HG03439 (cell line): ENCODE data around the gene PKNOX2.

Experiments
- ATAC-seq: cut with Tn5 transposase; IDR thresholded peaks from one replicate; pipeline ENCODE4 v1.9.1; 2021; ENCODE audit warnings: mild to moderate bottlenecking, moderate library complexity; ENCODE audit not compliant: unreplicated experiment

The PKNOX2 gene

DNA sequence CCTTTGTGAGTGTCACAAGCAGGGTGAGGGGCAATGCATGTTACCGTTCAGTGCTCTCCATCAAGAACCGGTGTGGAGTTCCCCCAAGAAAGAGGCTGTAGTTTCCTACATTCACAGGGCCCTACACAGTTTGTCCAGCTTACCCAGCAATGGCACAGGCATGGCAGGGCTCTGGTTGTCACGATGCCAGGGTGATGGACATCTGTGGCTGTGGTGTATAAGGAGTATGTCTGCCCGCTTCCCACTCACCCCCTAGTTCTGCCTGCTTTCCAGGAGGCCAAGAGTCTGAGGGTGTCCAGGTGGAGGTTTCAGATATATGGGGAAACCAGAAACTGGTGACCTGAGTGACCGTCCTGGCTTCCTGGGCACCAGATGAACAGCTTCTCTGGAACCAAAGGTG is 116.1 kb downstream of the PKNOX2 start:
- ATAC-seq, result no peak

DNA sequence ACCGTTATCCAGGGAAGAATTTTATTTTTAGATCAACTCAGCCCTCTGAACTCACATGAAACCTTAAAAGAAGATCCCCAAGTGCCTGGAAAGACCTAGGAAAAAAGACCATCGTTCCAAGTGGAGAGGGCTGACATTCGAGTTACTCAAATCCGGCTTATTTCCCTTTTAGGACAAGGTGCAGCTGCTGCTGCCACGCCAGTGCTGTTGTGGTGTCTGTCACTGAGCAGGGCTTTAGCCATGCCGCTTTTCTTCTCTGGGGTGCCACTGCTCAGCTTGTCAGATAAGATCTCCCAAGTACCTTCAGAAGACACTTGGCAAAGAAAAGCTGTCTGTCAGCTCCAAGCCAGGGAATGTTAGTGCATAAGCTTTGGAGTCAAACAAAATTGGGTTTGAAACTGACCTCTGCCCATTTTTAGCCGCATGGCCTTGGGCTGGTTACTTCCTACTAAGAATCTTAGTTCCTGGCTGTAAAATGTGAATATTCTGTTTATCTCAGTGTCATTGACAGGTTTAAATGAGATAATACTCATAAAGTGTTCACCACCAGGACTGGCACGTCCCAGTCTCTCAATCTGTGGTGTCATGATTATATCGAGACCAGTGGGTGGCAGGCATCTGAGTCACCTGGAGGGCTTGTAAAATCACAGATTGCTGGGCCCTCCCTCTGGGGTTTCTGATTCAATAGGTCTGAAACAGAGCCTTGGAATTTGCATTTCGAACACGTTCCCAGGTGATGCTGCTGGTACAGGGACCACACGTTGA is 117.5 kb downstream of the PKNOX2 start:
- no peak for ATAC-seq

DNA sequence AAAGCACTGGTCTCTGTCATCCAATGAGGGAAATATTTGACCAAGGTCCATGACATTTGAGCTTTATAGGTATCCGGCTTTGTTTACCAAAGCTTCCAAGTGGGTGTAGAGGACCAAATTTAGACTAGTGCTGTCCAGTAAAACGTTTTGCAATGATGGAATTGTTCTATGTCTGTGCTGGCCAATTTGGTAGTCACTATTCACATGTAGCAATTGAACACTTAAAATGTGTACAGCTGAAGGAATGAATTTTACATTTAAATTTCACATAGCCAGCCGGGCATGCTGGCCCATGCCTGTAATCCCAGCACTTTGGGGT is 118.0 kb downstream of the PKNOX2 start:
- no peak for ATAC-seq

DNA sequence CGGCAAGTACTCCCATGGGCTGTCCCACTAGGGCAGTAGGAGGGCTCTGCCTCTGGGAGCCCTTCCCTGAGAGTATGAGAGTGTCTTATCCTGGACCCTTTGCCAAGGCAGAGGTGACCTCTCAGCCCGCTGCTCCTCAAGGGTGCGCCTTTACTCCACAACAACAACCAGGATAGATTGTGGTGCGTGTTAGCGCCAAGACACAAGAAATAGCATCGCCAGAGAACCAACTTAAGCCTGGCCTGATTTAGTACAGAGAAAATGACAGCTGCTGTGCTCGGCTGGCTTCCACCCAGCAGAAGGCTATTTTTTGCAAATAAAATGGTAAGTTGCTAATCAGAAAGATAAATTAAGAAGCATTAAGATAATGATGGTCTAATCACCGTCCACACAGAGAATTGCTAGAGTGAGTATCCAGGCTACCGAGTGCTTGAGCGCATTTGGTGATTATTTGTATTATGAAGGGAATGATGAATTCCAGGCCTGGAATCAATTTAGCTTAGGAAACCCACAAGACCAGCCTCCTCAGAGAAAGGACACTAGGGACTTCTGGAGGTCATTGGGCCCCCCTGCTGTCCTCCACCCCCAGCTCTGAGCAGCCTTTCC is 119.8 kb downstream of the PKNOX2 start:
- ATAC-seq, result no peak

DNA sequence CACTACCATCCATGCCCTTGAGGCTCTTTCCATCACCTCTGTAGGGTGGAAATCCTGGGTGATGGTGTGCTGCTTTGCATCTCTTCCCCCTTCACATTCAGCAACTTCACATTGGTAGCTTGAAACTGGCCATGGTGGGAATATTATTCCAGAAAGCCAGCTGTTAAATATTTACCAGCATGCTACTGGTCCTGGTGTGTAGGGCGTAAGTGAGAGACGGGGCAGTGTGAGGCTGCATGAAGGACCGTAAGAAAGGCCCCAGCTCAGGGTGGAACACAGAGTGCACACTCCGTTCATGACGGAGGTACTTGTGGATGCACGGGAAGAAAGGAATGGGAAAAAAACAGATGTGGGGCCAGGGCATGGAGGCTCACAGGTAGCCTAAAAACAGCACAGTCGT is 121.3 kb downstream of the PKNOX2 start:
- ATAC-seq, result no peak

DNA sequence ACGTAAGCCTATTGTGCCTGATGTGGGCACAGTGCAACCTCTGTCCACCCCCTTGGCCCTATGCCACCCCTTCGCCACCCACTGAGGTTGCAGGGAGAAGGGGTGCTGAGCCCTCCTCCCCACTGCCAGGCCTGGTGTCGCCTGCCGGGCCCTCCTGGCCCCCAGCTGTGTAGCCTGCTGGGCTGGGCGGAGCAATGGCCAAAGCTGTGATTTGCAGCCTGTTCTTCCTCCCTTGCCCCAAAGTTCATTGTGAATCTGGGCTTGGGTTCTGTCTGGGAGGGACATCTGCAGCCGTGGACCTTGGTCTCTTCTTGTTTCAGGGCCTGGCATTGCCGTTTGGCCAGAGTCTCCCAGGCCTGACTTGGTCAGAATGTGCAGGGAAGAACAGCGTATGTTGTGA is 121.9 kb downstream of the PKNOX2 start:
- no peak for ATAC-seq

DNA sequence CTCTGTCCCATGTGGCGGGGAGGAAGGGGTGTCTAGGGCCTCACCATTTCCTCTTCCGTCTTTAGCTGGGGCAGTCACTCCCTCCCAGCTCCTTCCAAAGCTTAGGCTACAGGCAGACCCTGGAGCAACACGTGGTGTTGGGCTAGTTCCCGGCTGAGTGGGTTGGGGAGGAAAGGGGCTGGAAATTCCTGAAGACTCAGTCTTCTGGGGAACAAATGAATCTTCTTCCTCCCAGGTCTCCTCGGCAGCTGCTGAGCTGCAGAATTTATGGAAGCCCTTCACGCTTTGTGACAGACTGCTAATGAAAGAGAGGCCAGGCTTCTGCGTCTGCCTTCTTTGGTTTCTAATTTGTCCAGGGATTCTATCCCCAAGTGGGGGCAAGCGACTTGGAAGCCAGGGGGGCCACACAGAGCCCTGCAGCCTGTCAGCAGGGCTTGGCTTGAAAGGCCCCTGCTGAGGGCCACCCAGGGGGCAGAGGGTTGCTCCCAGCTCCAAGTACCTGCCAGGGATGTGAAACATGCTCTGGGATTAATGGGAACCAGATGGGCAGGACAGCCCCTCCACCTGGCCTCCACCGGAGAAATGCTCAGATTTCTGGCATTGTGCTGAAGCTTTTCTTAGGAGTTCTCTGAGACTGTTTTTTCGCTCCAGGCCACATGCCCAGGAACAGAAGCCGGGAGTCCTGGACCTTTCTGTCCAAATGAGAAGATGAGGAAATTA is 123.1 kb downstream of the PKNOX2 start:
- ATAC-seq, result no peak

DNA sequence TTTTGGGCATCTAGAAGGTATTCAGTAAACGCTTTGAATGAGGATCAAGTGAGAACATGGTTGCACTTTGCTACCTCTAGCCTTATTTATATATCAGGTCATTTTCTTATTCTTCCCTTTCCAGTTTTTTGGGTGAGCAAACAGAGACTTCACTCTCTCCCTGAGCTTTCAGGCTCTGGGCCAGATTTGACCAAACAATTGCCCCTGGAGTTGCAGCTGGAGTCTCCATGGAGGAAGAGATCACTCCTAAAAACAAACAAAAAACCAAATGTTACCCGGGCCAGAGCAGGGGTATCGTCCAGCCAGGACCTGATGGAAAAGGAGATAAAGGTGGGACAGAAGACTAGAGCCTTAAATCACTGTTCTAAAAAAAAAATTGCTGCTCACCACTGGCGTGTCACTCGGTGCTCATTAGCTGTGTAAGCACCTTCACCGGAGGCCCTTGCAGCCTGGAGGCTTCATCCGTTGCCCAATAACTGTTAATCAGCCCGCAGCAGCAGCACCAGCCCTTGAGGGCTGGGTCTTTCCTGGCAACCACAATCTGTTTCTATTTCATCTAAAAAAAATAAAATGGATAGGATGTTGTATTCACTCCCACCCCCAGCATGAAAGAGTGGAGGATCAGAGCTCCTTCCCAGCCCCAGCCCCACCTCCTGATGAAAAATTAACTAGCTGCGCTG is 125.0 kb downstream of the PKNOX2 start:
- no peak for ATAC-seq

DNA sequence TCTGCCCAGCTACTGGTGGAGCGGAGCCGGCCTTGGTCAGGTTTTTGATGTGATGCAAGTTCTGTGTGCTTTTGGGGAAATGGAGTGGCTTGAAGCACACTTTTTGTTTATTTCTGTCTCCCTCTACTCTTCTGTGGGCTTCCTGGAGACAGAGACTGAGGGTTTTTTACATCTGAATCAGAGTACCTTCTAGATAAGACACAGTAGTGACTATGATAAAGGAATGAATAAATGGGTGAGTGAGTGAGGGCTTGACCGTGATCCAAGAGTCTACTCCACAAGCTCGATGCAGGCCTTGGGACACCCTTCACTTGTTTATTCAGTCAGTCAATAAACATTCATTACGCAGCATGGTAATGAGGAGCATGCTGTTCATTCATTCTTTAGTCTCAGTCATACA is 125.7 kb downstream of the PKNOX2 start:
- ATAC-seq, result no peak

DNA sequence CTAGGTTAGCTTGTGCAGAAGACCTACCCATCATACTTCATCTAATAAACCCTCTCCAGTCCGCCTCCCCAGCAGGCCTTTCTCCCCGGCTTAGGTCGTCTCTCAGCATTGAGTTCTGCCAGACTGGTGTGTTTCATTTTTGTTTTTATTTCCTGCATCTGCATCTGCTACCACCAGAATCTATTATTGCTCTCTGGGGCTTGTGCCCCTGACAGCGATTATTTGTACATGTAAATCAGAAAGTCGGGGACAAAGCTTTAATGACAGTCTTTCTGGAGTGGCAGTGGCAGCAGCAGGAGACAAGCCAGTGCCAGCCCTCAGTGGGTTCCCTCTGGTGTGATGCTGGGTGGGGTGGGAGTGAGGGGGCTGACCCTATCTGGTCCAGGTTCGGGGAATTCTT is 127.5 kb downstream of the PKNOX2 start:
- ATAC-seq, result no peak

DNA sequence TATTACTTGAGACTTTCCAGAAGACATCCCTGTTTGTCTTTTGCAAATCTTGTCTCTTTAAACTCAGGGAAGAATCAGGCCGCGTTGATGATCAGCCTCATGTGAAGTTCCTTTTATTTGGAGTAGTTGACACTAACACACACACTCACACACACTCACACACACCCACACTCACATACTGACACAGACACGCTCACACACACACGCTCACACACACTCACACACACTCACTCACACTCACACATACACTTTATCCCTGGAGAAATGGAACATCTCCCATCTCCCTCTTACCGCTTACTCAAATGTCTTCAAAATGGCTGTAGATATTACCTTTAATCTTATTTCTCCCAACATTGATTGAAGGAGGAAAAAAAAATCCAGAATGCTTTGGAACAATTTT is 129.0 kb downstream of the PKNOX2 start:
- no peak for ATAC-seq

DNA sequence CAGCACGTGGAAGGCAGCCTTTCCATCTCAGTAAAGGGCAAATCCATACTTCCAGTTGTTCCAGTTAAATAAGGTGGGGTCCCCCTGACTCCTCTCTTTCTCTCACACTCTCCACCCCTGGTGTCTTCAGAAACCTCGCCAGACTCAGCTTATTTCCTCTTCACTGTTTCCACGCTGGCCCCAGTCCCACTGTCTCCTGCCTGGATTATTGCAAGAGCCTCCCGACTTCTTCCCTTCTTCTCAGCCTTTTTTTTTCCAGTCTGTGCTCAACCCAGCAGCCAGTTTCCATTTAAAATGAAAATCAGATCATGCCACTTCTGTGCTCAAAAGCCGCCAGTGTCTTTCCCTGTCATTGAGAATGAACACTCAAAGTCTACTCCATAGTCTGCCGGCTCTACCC is 131.4 kb downstream of the PKNOX2 start:
- ATAC-seq, result no peak

DNA sequence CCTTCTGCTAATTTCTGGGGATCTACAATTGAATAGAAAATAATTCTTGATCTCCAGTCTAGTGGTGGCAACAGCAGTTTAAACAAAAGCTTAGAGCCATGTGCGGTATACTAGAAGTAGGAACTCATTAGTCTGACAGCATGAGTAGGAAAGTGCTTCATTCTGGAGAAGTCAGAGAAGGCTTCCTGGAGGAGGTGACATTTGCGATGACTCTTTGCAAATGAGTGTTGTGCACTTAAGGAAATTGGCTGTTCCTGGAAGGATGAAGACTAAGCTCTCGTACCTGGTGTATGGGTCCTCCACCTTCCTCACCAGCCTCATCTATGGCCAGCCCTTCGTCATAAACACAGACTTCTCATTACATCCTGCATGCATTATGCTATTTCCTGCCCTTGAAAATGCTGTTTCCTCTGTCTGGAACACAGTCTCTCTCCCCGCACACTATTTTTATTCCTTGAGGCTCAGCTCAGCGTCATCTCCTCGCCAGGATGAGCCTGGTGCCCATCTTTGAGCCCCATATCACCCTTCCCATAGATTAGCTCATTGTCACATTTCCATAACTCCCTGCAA is 132.9 kb downstream of the PKNOX2 start:
- ATAC-seq, result no peak

DNA sequence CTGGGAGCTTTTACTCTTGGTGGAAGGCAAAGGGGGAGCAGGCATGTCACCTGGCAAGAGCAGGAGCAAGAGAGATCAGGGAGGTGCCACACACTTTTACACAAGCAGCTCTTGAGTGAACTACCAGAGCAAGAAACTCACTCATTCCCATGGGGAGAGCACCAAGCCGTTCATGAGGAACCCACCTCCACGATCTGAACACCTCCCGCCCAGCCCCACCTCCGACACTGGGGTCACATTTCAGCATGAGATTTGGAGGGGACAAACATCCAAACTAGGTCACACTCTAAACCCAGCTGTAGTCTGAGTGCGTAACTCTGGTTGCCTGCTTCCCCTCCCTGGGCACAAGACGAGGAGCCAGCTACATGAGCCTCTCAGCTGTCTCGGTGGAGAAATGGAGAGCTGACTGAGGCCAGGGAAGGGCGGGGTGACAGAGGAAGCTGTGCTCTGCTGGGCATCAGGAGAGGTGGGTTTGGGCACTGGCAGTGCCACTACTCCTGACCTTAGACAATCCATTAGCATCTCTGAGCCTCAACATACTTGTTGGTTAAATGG is 134.6 kb downstream of the PKNOX2 start:
- ATAC-seq, result no peak

DNA sequence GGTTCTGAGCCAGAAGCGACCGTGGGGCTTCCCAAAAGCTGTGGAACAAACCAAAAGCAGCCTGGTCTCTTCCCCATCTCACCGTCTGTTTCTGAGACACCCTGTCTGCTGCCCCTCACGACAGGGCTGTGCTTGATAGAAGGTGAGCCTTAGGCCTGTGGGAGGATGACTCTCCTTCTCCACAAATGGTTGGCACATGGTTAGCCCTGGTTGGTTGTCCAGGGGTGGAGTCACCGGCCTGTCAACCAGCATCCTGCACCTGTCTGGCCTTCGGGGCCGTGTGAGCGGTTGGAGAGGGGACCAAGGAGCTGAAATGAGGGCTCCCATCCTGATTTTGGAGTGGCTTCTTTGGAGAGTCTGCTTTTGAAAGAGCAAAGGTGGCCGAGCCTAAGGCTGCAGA is 135.3 kb downstream of the PKNOX2 start:
- ATAC-seq, result no peak

DNA sequence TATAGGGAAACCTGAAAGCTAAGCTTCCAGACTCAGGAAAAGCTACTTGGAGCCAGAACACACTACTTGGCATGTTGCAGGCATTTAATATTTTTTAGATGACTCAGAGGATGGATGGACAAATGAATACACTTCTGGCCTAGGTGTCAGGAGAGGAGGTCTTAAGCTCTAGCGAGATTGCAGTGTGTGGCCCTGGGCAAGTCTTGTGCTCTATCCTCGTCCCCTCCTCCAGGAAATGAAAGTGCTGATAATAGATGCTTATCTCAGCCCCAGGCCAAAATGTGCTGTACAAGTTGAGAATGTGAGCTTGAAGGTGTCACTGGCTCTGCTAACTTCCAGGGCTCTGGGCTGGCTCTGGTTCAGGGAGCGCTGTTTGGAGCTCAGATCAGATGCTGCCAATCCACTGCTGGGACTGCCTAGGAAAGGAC is 136.3 kb downstream of the PKNOX2 start:
- ATAC-seq, result no peak

DNA sequence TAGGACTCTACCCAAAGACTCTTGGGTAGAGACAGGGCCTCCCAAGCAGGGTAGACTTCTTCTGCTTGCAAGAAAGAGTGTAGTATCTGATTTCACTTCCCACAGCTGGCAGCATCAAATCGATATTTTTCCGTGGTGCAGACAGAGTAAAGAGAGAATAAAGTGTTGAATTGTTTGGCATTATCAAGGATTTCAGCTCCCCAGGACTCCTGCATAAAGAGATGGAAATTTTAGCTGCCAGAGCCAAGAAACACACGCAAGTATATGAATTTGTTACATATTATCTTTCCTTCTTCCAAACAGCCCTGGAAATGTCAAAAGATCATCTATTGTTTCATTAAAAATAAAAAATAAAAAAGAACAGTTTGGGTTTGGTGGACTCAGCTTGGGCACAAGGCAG is 136.8 kb downstream of the PKNOX2 start:
- ATAC-seq, result no peak

DNA sequence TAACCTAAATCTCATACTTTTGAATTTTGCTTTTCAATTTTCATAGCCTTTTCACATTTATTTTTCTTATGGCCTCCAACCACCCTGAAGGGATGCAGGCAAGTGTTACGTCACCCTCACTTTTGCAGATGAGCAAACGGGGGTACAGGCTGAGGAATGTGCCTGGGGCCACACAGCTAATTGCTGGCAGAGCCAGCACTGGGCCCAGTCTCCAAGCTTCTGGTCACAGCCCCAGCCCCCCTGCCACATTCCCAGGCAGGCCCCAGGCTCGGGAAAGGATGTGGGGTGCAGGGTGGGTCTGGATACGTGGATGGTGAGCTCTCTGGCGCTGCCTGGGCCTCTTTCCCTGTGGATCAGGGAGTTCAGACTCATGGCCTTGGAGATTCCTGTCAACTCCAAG is 138.6 kb downstream of the PKNOX2 start:
- no peak for ATAC-seq

DNA sequence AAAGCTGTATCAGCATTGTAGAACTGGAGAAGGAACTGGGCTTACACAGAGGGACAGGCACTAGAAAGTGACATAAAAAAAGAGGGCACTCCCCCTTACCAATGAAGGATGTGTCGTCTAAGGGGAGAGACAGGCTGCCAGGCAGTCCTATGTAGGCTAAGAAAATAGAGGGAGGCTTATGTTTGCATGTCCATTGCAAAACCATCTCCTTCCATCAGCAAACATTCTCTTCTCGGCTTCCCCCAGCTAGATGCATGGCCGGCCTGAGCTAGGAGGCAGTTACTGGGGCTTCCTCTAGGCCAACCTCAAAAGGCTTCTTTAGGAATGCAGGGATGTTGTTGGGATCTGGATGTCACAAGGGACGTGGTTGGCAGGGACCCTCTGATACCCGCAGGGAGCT is 139.1 kb downstream of the PKNOX2 start:
- no peak for ATAC-seq

DNA sequence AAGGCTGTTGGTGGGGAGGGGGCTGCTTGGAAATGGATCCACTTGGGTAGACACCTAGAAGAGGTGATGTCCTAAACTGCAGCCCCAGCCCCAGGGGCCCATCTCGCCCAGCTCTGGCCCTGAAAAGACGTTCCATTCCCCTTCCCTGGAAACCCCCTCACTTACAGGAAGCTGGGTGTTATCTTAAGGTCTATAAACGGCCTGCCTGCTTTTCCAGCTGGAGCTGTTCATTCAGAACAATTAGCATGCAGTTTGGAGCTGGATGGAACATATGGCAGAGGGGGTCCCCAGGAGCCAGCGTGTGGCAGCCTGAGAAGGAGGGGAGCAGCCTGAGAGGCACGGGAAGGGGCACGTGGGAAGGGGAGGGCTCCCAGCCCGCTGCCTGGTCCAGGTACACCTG is 139.6 kb downstream of the PKNOX2 start:
- ATAC-seq, result no peak

DNA sequence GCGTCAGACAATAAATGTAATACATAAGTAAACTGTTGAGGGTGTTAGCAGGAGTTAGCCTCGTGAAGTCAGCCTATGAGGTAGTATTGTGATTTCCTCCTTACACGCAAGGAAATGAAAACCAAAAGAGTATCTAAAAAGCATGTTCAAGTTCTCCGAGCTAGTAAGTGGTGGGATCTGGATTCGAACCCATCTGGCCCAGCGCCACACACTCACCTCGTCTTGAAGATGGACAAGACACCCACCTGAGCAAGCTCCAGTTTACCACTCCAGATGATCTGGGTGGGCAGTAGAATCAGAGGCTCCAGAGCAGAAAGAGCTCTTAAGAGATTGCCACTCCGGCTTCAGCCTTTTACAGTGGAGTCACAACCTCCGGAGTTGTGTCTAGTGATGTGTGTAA is 140.3 kb downstream of the PKNOX2 start:
- ATAC-seq, result no peak
